Measurements from ENCODE around the gene FGF16.
"Not testable (repeated sequence)": the region's sequence is repeated elsewhere in the genome, so short reads cannot be mapped to it uniquely, and the experiment has no call there.

FGF16 gene

DNA sequence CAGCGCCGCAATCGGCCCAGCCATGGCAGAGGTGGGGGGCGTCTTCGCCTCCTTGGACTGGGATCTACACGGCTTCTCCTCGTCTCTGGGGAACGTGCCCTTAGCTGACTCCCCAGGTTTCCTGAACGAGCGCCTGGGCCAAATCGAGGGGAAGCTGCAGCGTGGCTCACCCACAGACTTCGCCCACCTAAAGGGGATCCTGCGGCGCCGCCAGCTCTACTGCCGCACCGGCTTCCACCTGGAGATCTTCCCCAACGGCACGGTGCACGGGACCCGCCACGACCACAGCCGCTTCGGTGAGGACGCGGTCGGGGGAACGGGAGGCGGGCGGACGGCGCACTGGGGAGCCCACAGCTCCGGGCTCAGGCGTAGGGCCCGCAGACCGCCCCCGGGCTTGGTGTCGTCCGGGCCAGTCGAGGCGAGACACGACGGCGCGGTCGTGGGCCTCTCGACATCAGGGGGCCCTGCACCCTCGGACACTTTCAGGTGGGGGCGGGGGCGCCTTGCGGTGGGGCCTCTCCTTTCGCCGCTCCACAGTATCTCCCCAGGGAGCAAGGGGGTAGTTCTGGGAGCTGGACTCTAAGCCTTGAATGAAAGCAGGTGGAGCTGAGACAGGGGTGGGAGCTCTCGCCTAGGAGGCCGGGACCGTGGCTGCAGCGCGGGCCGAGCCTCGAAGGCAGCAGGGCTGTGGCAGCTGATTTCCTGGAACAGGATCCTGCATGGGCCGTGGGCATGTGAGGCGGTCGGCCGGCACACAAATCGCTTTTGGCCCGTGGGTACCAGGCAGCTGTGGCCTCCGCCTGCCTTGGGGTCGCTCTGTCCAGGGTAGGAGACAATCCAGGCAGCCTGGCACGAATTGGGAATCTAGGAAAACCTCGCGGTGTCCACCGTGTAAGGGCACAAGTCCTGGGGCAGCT, 722 bp downstream of the FGF16 start:
- no peak for DNase-seq

DNA sequence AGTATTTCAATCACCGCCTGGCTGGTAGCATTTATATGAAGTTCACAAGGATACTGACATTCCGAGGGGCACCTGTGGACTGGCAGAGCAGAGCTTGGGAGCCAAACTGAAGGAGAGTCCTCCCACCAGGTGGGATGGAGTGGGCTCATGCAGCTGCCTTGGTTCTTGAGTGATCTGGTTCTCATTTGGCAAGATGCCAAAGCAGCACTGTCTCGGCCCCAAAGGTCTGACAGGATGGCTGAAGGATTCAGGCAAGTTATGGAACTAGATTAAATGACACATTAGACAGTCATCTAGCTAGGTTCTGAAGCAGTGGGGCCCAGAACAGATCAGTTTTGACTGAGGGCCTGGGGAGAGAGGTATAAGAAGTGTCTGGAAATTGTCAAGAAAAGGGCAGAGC, 3.2 kb downstream of the FGF16 start:
- DNase-seq = no peak

- no peak for DNase-seq
Measured at GRCh38 chrX:77450996-77451395, 3.8 kb downstream of the FGF16 start.

GRCh38 chrX:77453190-77453589, 6.0 kb downstream of the FGF16 start:
- no peak for DNase-seq

- DNase-seq = no peak
Measured at GRCh38 chrX:77455437-77455836, 8.2 kb downstream of the FGF16 start.

DNA sequence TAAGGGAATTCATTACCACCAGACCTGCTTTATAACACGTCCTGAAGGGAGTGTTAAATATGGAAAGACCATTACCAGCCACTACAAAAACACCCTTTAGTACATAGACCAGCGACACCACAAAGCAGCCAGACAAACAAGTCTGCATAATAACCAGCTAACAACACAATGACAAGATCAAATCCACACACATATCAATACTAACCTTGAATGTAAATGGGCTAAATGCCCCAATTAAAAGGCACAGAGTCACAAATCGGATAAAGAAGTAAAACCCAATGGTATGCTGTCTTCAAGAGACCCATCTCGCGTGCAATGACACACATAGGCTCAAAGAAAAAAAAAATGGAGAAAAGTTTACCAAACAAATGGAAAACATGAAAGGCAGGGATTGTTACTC, 36.9 kb downstream of the FGF16 start:
- no peak for DNase-seq

DNA sequence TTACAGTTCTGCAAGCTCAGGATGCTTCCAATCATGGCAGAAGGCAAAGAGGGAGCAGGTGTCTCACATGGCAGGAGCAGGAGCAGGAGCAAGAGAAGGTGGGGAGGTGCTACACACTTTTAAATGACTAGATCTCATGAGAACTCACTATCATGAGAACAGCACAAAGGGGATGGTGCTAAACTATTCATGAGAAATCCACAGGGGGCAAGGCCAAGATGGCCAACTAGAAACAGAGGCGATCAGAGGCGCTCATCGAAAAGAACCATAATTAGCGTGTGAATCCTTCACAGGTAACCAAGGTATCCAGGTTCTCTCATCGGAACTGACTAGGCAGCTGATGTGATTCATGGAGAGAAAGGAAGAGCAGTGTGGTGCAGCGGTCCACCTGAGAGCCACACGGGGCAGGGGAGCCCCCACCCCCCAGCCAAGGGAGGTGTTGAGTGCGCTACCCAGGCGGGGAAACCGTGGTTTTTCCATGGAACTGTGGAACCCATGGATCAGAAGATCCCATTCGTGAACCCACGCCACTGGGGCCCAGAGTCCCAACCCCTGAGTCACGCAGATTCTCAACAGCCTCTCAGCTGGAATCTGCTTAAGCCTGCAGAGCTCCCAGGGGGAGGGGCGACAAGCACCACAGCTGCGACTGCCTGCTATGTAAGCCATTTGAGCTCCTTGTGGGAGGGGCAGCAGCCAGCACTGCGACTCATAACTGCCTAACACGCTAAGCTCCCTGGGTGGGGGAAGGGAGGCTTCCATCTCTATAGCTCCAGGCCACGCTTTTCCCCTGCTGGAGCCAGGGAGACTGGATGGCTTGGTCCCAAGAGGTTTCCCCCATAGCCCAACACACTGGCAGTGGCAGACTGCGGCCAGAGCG, 46.7 kb downstream of the FGF16 start:
- peak; percentile 38 for DNase-seq

DNA sequence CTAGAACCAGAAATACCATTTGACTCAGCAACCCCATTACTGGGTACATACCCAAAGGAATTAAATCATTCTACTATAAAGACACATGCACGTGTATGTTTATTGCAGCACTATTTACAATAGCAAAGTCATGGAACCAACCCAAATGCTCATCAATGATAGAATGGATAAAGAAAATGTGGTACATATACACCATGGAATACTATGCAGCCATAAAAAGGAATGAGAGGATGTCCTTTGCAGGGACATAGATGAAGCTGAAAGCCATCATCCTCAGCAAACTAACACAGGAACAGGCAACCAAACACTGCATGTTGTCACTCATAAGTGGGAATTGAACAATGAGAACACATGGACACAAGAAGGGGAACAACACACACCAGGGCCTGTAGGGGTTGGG, 53.0 kb downstream of the FGF16 start:
- not testable (repeated sequence) for DNase-seq

DNA sequence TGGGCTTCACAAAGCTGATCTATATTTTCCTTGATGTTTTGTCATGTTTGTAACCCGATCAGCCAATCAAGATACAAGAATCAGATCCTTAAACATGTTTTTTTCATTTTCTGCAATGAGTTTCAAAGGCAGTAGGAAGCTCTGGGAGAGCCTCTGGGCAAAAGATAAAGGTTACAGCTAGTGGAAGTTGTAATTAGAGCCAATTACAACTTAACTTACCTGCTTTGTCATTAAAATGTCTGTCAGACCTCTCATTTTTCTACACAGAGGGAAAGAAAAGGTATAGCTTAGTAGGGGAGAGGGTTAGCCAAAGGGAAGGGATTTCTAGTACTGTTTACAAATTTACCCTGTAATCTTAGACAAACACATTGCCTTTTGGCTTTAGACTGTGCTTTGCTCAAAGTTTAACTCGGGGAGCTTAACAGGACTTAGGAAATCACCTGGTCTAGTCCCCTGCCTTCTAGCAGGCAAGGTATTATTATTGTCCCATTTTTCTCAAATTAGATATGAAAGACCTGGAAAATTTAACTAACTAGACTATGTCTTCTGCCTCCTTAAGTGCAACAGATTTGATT, 55.8 kb downstream of the FGF16 start:
- peak; percentile 5 for DNase-seq

GRCh38 chrX:77505227-77505626, 58.0 kb downstream of the FGF16 start:
- DNase-seq = peak; percentile 59
